Stimulated activated CD8-positive, alpha-beta memory T cell treated with anti-CD3 and anti-CD28 coated beads, Interleukin-7, amount 100 ng/mL, for 24 hours (primary cell): ENCODE data around the gene NR4A3.

Experiments used
- DNase-seq: peaks from one replicate; pipeline ENCODE4 v3.0.0-alpha.2; 2020; ENCODE audit warnings: low read depth

NR4A3 gene

GRCh38 chr9:99814359-99814758, 7.3 kb upstream of the NR4A3 start:
- DNase-seq: no peak

- DNase-seq: no peak
Observed at GRCh38 chr9:99816392-99816791, 5.3 kb upstream of the NR4A3 start.

GRCh38 chr9:99818500-99818899, 3.2 kb upstream of the NR4A3 start:
- no peak for DNase-seq

- DNase-seq: peak; percentile 77
Observed at GRCh38 chr9:99819123-99819855, 2.4 kb upstream of the NR4A3 start.

GRCh38 chr9:99819856-99820684, 1.6 kb upstream of the NR4A3 start:
- DNase-seq: peak; percentile 72

- no peak for DNase-seq
Observed at GRCh38 chr9:99820685-99821395, 845 bp upstream of the NR4A3 start.

DNA sequence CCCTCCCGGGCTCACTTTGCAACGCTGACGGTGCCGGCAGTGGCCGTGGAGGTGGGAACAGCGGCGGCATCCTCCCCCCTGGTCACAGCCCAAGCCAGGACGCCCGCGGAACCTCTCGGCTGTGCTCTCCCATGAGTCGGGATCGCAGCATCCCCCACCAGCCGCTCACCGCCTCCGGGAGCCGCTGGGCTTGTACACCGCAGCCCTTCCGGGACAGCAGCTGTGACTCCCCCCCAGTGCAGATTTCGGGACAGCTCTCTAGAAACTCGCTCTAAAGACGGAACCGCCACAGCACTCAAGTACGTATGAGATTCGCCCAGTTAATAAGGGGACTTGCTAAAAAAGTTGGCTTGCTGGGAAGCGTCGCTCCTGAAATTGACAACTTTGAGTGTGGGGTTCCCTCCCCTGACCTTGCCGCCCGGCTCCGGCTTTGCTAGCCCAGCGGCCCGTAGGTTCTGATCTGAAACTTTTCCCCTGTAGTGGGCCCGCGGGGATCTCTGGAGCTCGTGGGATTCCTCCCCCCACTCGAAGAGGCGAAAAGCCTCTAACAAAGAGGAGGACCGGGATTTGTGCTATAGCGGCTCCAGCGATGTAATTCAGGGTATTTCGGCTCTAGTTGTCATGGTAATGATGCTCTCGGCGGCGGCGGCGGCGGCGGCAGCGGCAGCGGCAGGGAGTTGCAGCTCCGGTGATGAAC, 572 bp downstream of the NR4A3 start:
- no peak for DNase-seq

- no peak for DNase-seq
Observed at GRCh38 chr9:99822806-99823591, 1.3 kb downstream of the NR4A3 start.

- peak; percentile 68 for DNase-seq
Observed at GRCh38 chr9:99823681-99824377, 2.1 kb downstream of the NR4A3 start.

- DNase-seq: no peak
Observed at GRCh38 chr9:99824378-99825171, 2.9 kb downstream of the NR4A3 start.

GRCh38 chr9:99825172-99826046, 3.7 kb downstream of the NR4A3 start:
- no peak for DNase-seq

GRCh38 chr9:99826579-99826978, 4.9 kb downstream of the NR4A3 start:
- DNase-seq: no peak

GRCh38 chr9:99827244-99827643, 5.6 kb downstream of the NR4A3 start:
- DNase-seq: no peak

DNA sequence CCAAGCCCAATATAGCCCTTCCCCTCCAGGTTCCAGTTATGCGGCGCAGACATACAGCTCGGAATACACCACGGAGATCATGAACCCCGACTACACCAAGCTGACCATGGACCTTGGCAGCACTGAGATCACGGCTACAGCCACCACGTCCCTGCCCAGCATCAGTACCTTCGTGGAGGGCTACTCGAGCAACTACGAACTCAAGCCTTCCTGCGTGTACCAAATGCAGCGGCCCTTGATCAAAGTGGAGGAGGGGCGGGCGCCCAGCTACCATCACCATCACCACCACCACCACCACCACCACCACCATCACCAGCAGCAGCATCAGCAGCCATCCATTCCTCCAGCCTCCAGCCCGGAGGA, 6.3 kb downstream of the NR4A3 start:
- no peak for DNase-seq

GRCh38 chr9:99828417-99829176, 6.9 kb downstream of the NR4A3 start:
- no peak for DNase-seq

- DNase-seq: no peak
Observed at GRCh38 chr9:99831857-99832557, 10.3 kb downstream of the NR4A3 start.

GRCh38 chr9:99832558-99832864, 10.8 kb downstream of the NR4A3 start:
- no peak for DNase-seq

DNA sequence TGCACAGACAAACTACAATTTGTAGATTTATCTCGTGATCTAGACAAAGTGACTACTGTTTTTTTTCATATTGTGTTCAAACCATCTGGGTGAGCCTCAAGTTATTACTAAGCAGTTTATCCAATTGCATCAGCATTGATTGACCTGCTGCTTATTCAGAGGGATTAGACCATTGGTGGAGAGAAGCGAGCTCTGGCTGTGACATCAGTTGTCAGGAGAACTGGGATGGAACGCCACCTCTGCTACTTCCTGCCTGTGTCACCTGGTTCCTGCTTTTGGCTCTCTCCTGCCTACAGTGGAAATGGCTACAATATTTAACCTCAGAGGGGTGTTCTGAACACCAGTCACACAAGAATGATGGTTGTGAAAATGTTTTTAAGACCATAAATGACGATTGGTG, 12.1 kb downstream of the NR4A3 start:
- DNase-seq: no peak
